ENCODE results near the gene DBN1. TPM values are rescaled to one million over a fixed set of nuclear protein-coding genes. Genes with fewer than 3 reads are reported as not detected.

The DBN1 gene
- total and polyA plus RNA-seq, 5 donors = 15.3 to 44.8 (median 19.9) TPM

DNA sequence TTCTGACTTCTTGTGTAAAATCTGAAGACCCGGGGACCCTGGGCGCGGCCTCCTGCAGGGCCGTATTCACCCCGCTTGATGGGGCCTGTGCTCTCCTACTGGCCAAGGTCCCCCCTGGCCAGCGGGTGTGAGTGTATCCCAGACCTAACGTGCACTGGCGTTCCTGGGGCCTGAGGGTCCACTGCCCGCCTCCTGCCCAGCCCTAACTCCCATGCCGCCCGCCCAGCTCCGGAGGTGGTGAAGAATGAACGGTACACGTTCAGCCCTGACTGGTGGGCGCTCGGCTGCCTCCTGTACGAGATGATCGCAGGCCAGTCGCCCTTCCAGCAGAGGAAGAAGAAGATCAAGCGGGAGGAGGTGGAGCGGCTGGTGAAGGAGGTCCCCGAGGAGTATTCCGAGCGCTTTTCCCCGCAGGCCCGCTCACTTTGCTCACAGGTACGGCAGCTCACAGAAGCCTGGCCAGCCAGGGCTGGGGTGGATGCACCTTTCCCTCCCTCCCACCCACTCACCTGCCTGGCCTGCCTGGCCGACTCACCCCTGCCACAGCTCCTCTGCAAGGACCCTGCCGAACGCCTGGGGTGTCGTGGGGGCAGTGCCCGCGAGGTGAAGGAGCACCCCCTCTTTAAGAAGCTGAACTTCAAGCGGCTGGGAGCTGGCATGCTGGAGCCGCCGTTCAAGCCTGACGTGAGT is 37.4 kb downstream of the DBN1 start:
- Histone ChIP-seq H3K27me3 (ENCODE audit: control insufficient read depth, insufficient read depth) (no peaks in the 10 kb centered on the region), H3K27ac (ENCODE audit: low read length) (no peak overlapping the region), H3K4me3 (ENCODE audit: low read length) (no peak overlapping the region), H3K4me1 (ENCODE audit: control insufficient read depth, insufficient read depth, low read length) (no peaks in the 10 kb centered on the region), H3K9me3 (ENCODE audit: control insufficient read depth, low read length) (no peaks in the 10 kb centered on the region)
- WGBS = 95% methylated on average over 37 of the region's 37 CpGs
- intact Hi-C loops (cut with DNase I) = no loop called here
- DNase-seq (peak in 2 of 3 donors; percentile 53 to 55), ATAC-seq (no peak)

DNA sequence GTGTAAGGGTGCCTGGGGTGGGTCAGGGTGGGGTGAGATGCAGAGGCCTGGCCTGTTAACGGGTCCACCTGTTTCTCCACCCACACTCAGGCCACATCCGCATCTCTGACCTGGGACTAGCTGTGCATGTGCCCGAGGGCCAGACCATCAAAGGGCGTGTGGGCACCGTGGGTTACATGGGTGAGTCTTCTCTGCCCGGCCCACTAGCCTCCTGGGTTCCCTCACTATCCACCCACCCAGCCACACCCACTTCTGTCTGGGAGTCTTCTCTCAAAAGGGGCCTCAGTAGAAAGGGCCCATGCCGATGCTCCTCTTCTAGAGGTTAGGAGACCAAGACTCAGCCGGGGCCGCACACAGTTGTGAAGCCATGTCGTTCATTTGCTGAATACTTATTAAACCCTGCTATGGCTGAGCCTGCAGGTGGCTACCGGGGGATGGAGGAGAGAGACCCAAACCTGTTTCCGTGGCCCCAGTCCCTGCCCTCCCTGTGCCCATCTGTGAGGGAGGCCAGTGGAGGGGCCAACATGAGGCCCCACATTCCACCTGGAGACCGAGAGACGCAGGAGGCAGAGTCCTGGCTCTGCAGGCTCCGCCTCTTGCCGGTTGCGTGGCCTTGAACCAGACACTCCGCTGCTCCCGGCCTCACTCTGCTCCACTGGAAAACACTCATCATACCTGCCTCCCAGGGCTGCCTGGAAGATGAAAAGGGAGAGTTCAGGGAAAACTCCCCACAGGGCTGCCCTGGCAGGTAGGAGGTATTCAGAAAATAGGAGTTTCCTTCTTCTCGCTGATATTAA is 38.3 kb downstream of the DBN1 start:
- 95% methylated on average over 20 of the region's 20 CpGs for WGBS
- Histone ChIP-seq H3K4me3 (ENCODE audit: low read length) (no peak overlapping the region), H3K27ac (ENCODE audit: low read length) (no peak overlapping the region), H3K9me3 (ENCODE audit: control insufficient read depth, low read length) (no peaks in the 10 kb centered on the region), H3K27me3 (ENCODE audit: control insufficient read depth, insufficient read depth) (no peaks in the 10 kb centered on the region), H3K4me1 (ENCODE audit: control insufficient read depth, insufficient read depth, low read length) (no peaks in the 10 kb centered on the region)
- DNase-seq = peak in 2 of 3 donors; percentile 34 to 36
- intact Hi-C loops (cut with DNase I) = no loop called here
- ATAC-seq = no peak

DNA sequence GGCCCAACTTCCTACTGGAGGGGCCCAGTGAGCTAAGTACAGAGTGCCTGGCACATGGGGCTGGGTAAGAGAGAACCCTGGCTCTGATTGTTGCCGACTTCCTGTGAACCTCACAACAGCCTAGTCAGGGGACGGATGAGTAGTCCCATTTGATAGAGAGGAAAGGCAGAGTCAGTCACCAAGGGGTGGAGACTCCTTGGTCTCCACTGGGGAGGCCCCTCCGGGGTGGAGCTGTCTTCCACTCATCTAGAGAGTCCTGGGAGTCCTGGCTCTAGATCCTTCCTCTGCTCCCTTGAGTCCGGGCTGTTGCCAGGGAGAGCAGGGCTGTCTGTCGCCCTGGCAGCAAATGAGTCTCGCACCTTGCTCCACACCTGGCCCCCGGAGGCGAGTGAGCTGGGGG is 39.0 kb downstream of the DBN1 start:
- no peak overlapping the region for H3K27ac ChIP-seq (ENCODE audit: low read length)
- H3K27me3 ChIP-seq (ENCODE audit: control insufficient read depth, insufficient read depth) = no peaks in the 10 kb centered on the region
- H3K4me3 ChIP-seq (ENCODE audit: low read length) = no peak overlapping the region
- intact Hi-C loops (cut with DNase I) = no loop called here
- no peaks in the 10 kb centered on the region for H3K9me3 ChIP-seq (ENCODE audit: control insufficient read depth, low read length)
- WGBS = 88% methylated on average over 8 of the region's 8 CpGs
- no peak for ATAC-seq
- no peaks in the 10 kb centered on the region for H3K4me1 ChIP-seq (ENCODE audit: control insufficient read depth, insufficient read depth, low read length)
- DNase-seq = peak in 2 of 3 donors; percentile 23 to 41

DNA sequence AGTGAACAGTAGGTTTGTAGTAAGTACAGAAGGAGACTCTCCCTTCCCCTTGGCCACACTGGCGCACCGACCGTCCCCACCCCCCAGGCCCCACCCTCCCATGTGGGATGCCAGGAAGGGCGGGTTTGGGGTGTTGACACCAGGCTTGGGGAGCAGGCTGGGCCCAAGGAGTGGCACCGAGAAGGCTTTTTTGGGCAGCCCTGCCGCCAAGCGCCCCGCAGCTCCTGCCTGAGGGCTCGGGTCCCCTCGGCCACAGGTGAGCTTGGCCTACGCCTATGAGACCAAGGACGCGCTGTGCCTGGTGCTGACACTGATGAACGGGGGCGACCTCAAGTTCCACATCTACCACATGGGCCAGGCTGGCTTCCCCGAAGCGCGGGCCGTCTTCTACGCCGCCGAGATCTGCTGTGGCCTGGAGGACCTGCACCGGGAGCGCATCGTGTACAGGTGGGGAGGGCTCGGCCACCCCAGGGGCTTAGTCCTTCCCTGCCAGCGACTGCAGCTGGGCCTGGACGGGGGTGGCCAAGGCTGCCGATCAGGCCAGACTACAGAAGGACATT is 39.7 kb downstream of the DBN1 start:
- DNase-seq (peak in 2 of 3 donors; percentile 53), ATAC-seq (no peak)
- no peaks in the 10 kb centered on the region for H3K4me1 ChIP-seq (ENCODE audit: control insufficient read depth, insufficient read depth, low read length)
- intact Hi-C loops (cut with DNase I) = no loop called here
- H3K27me3 ChIP-seq (ENCODE audit: control insufficient read depth, insufficient read depth) = no peaks in the 10 kb centered on the region
- no peak overlapping the region for H3K4me3 ChIP-seq (ENCODE audit: low read length)
- H3K9me3 ChIP-seq (ENCODE audit: control insufficient read depth, low read length) = no peaks in the 10 kb centered on the region
- WGBS = 94% methylated on average over 29 of the region's 29 CpGs
- no peak overlapping the region for H3K27ac ChIP-seq (ENCODE audit: low read length)

DNA sequence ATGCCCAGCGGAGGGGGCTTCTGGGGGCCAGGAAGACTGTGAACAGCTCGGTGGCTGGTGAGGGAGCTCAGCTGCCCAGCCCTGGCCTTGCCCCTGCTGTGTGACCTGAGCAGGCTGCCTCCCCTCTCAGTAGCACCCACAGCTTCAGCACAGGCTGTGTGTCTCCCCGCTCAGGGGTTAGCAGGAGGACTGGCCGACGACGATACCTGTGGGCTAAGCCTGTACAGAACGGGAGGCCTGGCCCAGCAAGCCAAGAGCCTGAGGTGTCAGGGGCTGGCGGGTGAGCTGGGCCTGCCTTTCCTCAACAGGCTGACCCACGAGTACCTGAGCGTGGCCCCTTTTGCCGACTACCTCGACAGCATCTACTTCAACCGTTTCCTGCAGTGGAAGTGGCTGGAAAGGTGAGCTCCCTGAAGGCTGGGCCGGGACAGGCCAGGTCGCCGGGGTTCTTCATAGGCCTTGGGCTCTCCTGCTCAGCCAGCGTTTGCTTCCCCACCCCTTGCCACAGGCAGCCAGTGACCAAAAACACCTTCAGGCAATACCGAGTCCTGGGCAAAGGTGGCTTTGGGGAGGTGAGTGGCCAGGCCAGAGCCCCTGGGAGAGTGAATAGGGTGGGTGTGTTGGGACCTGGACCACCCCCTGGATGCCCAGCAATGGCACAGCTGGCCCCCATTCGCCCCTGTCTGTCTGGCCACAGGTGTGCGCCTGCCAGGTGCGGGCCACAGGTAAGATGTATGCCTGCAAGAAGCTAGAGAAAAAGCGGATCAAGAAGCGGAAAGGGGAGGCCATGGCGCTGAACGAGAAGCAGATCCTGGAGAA is 40.4 kb downstream of the DBN1 start:
- intact Hi-C loops (cut with DNase I) = no loop called here
- Histone ChIP-seq H3K27me3 (ENCODE audit: control insufficient read depth, insufficient read depth) (no peaks in the 10 kb centered on the region), H3K4me1 (ENCODE audit: control insufficient read depth, insufficient read depth, low read length) (peaks cover 2% of the 10 kb centered on the region), H3K27ac (ENCODE audit: low read length) (no peak overlapping the region), H3K9me3 (ENCODE audit: control insufficient read depth, low read length) (no peaks in the 10 kb centered on the region), H3K4me3 (ENCODE audit: low read length) (no peak overlapping the region)
- 94% methylated on average over 25 of the region's 25 CpGs for WGBS
- DNase-seq (peak in 2 of 3 donors; percentile 39 to 48), ATAC-seq (no peak)

DNA sequence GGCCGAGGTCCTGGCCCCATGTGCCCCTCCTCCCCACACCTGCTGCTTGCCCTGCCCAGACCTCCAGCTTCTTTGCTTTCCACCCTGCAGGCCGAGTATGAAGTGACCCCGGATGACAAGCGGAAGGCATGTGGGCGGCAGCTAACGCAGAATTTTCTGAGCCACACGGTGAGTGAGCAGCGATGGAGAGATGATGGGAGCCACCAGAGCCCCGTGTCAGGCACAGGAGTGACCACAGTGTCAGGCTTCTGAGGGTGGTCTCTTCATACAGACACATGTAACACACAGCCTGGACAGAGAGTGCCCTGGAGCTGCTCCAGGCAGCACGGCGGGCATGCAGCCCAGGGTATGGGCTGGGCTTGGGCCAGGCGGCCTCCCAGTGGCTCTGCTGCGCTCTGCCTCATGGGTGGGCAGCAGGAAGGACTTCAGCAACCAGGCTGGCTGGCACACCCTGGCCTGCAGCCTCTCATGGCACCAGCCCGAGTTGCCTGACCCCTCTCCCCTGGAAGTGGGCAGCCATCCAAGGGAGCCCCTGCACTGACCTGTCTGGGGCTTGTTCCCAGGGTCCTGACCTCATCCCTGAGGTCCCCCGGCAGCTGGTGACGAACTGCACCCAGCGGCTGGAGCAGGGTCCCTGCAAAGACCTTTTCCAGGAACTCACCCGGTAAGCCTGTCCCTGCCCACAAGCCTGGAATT is 41.1 kb downstream of the DBN1 start:
- WGBS = 79% methylated on average over 18 of the region's 18 CpGs
- H3K4me3 ChIP-seq (ENCODE audit: low read length) = no peak overlapping the region
- no peak overlapping the region for H3K27ac ChIP-seq (ENCODE audit: low read length)
- peak; percentile 14 to 42 for ATAC-seq
- peaks cover 5% of the 10 kb centered on the region for H3K4me1 ChIP-seq (ENCODE audit: control insufficient read depth, insufficient read depth, low read length)
- no peaks in the 10 kb centered on the region for H3K27me3 ChIP-seq (ENCODE audit: control insufficient read depth, insufficient read depth)
- no peaks in the 10 kb centered on the region for H3K9me3 ChIP-seq (ENCODE audit: control insufficient read depth, low read length)
- intact Hi-C loops (cut with DNase I) = no loop called here
- peak in 2 of 3 donors; percentile 65 to 69 for DNase-seq

DNA sequence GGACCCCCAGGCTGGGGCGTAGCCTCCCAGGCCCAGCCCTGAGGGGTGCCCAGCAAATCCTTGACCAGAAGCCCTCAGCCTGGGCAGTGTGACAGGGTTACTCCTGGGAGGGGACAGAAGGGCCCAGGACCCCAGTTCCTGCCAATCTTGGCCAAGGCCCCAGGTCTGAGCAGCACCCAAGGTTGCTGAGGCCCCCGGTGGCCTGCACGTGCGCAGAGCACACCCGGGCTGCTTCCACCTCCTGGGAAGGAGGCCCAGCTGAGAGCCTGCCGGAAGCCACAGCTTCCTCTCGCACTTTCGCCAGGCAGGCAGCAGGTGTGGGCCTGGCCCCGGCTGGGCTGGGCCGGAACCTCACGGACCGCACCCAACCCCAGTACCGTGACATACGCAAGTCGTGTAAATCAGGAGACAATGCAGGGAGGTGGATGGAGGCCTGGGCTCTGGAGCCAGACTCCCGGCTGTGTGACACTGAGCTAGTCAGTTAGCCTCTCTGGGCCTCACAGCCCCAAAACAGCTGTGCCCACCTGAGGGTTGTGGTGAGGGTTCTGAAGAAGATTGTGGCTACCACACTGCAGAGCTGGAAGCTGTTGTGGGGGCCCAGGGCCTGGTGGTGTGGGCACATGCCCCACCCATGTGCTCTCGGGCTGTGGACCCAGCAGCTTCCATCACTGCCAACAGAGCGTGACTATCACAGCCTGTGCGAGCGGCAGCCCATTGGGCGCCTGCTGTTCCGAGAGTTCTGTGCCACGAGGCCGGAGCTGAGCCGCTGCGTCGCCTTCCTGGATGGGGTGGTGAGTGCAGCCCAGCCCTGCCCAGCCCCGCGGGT is 41.9 kb downstream of the DBN1 start:
- peaks cover 7% of the 10 kb centered on the region for H3K4me1 ChIP-seq (ENCODE audit: control insufficient read depth, insufficient read depth, low read length)
- no peak overlapping the region for H3K27ac ChIP-seq (ENCODE audit: low read length)
- intact Hi-C loops (cut with DNase I) = no loop called here
- ATAC-seq (no peak), DNase-seq (peak; percentile 30 to 69 (median 69))
- no peaks in the 10 kb centered on the region for H3K9me3 ChIP-seq (ENCODE audit: control insufficient read depth, low read length)
- no peaks in the 10 kb centered on the region for H3K27me3 ChIP-seq (ENCODE audit: control insufficient read depth, insufficient read depth)
- no peak overlapping the region for H3K4me3 ChIP-seq (ENCODE audit: low read length)
- 74% methylated on average over 29 of the region's 29 CpGs for WGBS

DNA sequence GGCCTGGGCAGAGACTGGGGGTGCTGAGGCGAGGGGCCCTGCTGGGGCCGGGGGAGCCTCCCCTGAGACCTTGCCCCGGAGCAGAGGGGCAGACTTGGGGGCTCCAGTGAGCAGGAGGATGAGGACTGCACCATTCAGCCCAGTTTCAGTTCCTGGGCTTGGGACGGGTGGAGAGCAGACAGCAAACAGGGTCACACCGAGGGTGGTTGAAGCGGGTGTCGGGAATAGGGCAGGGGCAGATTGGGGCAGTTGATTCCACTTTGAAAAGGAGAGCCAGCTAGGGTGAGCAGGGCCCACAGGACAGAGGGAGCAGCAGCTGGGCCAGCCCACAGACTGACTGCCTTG is 42.5 kb downstream of the DBN1 start:
- Histone ChIP-seq H3K4me1 (ENCODE audit: control insufficient read depth, insufficient read depth, low read length) (peaks cover 7% of the 10 kb centered on the region), H3K27me3 (ENCODE audit: control insufficient read depth, insufficient read depth) (no peaks in the 10 kb centered on the region), H3K9me3 (ENCODE audit: control insufficient read depth, low read length) (no peaks in the 10 kb centered on the region), H3K4me3 (ENCODE audit: low read length) (no peak overlapping the region), H3K27ac (ENCODE audit: low read length) (no peak overlapping the region)
- DNase-seq (no peak), ATAC-seq (no peak)
- intact Hi-C loops (cut with DNase I) = no loop called here
- WGBS = 89% methylated on average over 7 of the region's 7 CpGs

DNA sequence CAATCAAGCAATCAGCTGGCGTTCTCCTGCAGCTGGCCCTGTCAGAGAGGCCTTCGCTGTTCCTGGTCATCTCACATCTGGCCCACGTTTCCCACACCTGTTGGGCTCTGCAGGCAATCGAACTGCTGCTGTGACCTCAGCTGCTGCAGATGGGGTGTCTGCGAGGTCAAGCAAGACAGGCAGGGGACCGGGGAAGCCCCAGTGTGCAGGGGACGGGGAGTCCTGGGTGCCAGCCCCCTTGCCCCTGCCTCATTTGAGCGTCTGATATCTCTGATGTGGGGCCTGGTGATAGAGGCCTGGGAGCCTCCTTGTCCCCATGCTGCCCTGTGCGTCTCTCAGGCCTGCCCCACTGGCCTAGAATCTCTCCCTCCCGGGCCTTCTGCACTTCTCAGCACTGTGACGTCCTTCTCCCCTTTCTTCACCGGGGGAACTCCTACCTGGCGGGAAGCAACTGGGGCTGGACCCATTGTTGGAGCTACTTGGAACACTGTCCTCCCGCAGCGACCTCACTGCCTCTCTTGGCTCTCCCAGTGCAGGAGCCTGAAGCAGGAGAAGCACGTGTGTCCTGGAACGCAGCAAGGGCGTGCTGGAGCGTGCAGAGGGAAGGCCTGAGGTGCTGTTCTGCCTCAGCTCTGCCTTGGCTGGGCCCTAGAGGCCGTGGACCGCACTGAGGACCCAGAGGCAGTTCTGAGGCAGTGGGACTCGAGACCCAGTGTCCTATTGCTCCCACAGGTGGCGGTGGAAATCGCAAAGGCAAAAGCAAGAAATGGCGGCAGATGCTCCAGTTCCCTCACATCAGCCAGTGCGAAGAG is 43.1 kb downstream of the DBN1 start:
- ATAC-seq (no peak), DNase-seq (peak in 1 of 3 donors; percentile 46)
- Histone ChIP-seq H3K27me3 (ENCODE audit: control insufficient read depth, insufficient read depth) (no peaks in the 10 kb centered on the region), H3K9me3 (ENCODE audit: control insufficient read depth, low read length) (no peaks in the 10 kb centered on the region), H3K27ac (ENCODE audit: low read length) (no peak overlapping the region), H3K4me3 (ENCODE audit: low read length) (no peak overlapping the region), H3K4me1 (ENCODE audit: control insufficient read depth, insufficient read depth, low read length) (peaks cover 11% of the 10 kb centered on the region)
- intact Hi-C loops (cut with DNase I) = no loop called here
- WGBS = 89% methylated on average over 26 of the region's 26 CpGs

Data from right cardiac atrium (tissue), 5 donors.